Pancreas (tissue), 10 donors: Measurements from ENCODE around the gene OGG1. TPM values are rescaled to one million over a fixed set of nuclear protein-coding genes. Genes with fewer than 3 reads are reported as not detected.
A peak's percentile ranks its signal among the peaks of the same experiment; 100 is the strongest.

Experiments
- ATAC-seq, 4 donors: fragments of 200-7000 bp; cut with Tn5 transposase; one replicate each; pipeline versions ENCODE4 v1.8.0 to v1.9.1; 2020; ENCODE audit warnings: mild to moderate bottlenecking in 4 of 4, moderate library complexity in 4 of 4
- DNase-seq, 6 donors: peaks; one replicate each; pipeline ENCODE4 v3.0.0-alpha.2; 2020
- FAIRE-seq: peaks from 2 replicates; lab custom pipeline; 2012; peaks lifted over from hg19 to GRCh38; lab: Jason Lieb, UNC
- H3K27ac ChIP-seq, 4 donors: fragments of 200-600 bp; sonication (generic); 1 replicate in 3 of 4; 2 replicates in 1 of 4; pipeline versions ENCODE4 v1.5.0 to v1.8.0; 2020
- H3K27me3 ChIP-seq, 4 donors: fragments of 200-600 bp; one replicate each; pipeline ENCODE4 v1.8.0; 2021
- H3K36me3 ChIP-seq, 3 donors: fragments of 200-600 bp; sonication (generic) in 1 of 3; one replicate each; pipeline versions ENCODE4 v1.5.0 to v1.8.0; 2020 to 2021
- H3K4me1 ChIP-seq, 3 donors: fragments of 200-600 bp; one replicate each; pipeline ENCODE4 v1.8.0; 2021
- H3K4me3 ChIP-seq, 4 donors: fragments of 200-600 bp; sonication (generic) in 2 of 4; one replicate each; pipeline versions ENCODE4 v1.5.0 to v1.8.0; 2020 to 2021
- H3K9me3 ChIP-seq, 4 donors: fragments of 200-600 bp; one replicate each; pipeline ENCODE4 v1.8.0; 2021
- CTCF ChIP-seq, 4 donors: fragments of 200-600 bp; sonication (generic) in 3 of 4; IDR thresholded peaks; one replicate each; pipeline versions ENCODE4 v1.5.0 to v1.8.0; 2021; ENCODE audit warnings: antibody characterized with exemption in 4 of 4
- WGBS, 2 donors: extraction: QIAGEN DNeasy Blood & Tissue Kit; methylation state at CpG; one replicate each; pipeline ENCODE4 v1.1.7; 2013; 5-methylcytosine and 5-hydroxymethylcytosine counted together
- intact Hi-C, 3 donors: fragments of 100-400 bp; cut with DNase I; formaldehyde crosslinking; loops; one replicate each; pipeline versions ENCODE4 v1.11.1 to v1.14.2; 2022
- polyA plus RNA-seq, 2 donors: library from polyadenylated mRNA; stranded (reverse); fragments of 200-250 nt; gene quantifications; one replicate each; pipeline ENCODE4 v1.2.3, GENCODE V29; 2013
- total RNA-seq, 6 donors: library from RNA; stranded (reverse); fragmentation: NEBNext Ultra II Directional in 4 of 6; extraction: Animal tissue kit (Norgen Biotek cat#: 25700) in 4 of 6; gene quantifications; one replicate each; pipeline versions ENCODE4 v1.2.1 to v1.2.4, GENCODE V29; 2021 to 2023
- donor health status: healthy with polysubstance abuse.
- donor health status: DM: no; HTN: no; CAD: no; lungs with moderate emphysema.
- donor health status: DM: no; HTN: no; CAD: no.
- donor health status: control.
- donor health status: control.
- donor health status: Bipolar disorder and iron deficiency.
- donor health status: DM: yes; HTN: yes; CAD: no.
- donor health status: DM: no; HTN: no; CAD: no.
- donor health status: DM: no; HTN: no; CAD: no.
- donor health status: DM: yes; HTN: yes; CAD: no.

Gene OGG1
- total and polyA plus RNA-seq, 8 donors = 5.9 to 13.9 (median 9.1) TPM

GRCh38 chr3:9725775-9726515 is 23.8 kb upstream of the OGG1 start:
- FAIRE-seq = no peak
- no peak for DNase-seq
- WGBS, 2 donors = 69 to 86% methylated on average over 4 of the region's 4 CpGs
- Histone ChIP-seq H3K4me1 (peaks cover 0 to 6% (median 0%) of the 10 kb centered on the region in 3 donors), H3K27ac (no peak overlapping the region), H3K27me3 (no peaks in the 10 kb centered on the region), H3K9me3 (no peaks in the 10 kb centered on the region), H3K4me3 (no peak overlapping the region), H3K36me3 (no peaks in the 10 kb centered on the region)
- TF ChIP-seq CTCF (IDR thresholded peaks at IDR 0.05) = no peak
- intact Hi-C loops = no loop called here
- ATAC-seq = no peak

GRCh38 chr3:9727041-9727595 is 22.6 kb upstream of the OGG1 start:
- Histone ChIP-seq H3K9me3 (no peaks in the 10 kb centered on the region), H3K36me3 (no peaks in the 10 kb centered on the region), H3K4me3 (no peak overlapping the region), H3K4me1 (peaks cover 0 to 6% (median 0%) of the 10 kb centered on the region in 3 donors), H3K27ac (no peak overlapping the region), H3K27me3 (no peaks in the 10 kb centered on the region)
- intact Hi-C loops = no loop called here
- peak in 1 of 4 donors; percentile 10 for TF ChIP-seq CTCF (IDR thresholded peaks at IDR 0.05)
- WGBS, 2 donors = 8 to 12% methylated on average over 11 of the region's 11 CpGs
- FAIRE-seq = no peak
- ATAC-seq = no peak
- DNase-seq = no peak

GRCh38 chr3:9727743-9728142 is 22.0 kb upstream of the OGG1 start:
- H3K9me3 ChIP-seq = no peaks in the 10 kb centered on the region
- peaks cover 0 to 8% (median 6%) of the 10 kb centered on the region in 3 donors for H3K4me1 ChIP-seq
- H3K36me3 ChIP-seq = no peaks in the 10 kb centered on the region
- H3K27ac ChIP-seq = no peak overlapping the region
- intact Hi-C loops = no loop called here
- ATAC-seq = no peak
- FAIRE-seq = no peak
- TF ChIP-seq CTCF (IDR thresholded peaks at IDR 0.05) = no peak
- no peak for DNase-seq
- H3K4me3 ChIP-seq = no peak overlapping the region
- WGBS, 2 donors = 77 to 91% methylated on average over 2 of the region's 2 CpGs
- no peaks in the 10 kb centered on the region for H3K27me3 ChIP-seq

GRCh38 chr3:9729419-9729818 is 20.3 kb upstream of the OGG1 start:
- Histone ChIP-seq H3K9me3 (no peaks in the 10 kb centered on the region), H3K36me3 (no peaks in the 10 kb centered on the region), H3K4me3 (no peak overlapping the region), H3K4me1 (peaks cover 0 to 14% (median 14%) of the 10 kb centered on the region in 3 donors), H3K27ac (no peak overlapping the region), H3K27me3 (no peaks in the 10 kb centered on the region)
- intact Hi-C loops = no loop called here
- DNase-seq = no peak
- no peak for FAIRE-seq
- no peak for TF ChIP-seq CTCF (IDR thresholded peaks at IDR 0.05)
- ATAC-seq = no peak
- 64 to 79% methylated on average over 10 of the region's 10 CpGs for WGBS, 2 donors
